Breast epithelium (tissue), 4 donors: ENCODE results near the gene CTNS. TPM values are rescaled to one million over a fixed set of nuclear protein-coding genes. Genes with fewer than 3 reads are reported as not detected.
A peak's percentile ranks its signal among the peaks of the same experiment; 100 is the strongest.

ENCODE experiments used
- DNase-seq, 2 donors: peaks; one replicate each; pipeline ENCODE4 v3.0.0-alpha.2; 2019; ENCODE audit warnings: low spot score in 2 of 2
- H3K27ac ChIP-seq, 2 donors: fragments of 200-600 bp; sonication (generic) in 1 of 2; one replicate each; pipeline ENCODE4 v1.5.1; 2016 to 2019; ENCODE audit warnings: mild to moderate bottlenecking in 1 of 2
- H3K27me3 ChIP-seq, 2 donors: fragments of 200-600 bp; sonication (generic) in 1 of 2; one replicate each; pipeline versions ENCODE4 v1.5.1 to v1.6.0; 2017 to 2019; ENCODE audit warnings: control low read depth in 1 of 2, mild to moderate bottlenecking in 1 of 2
- H3K36me3 ChIP-seq: fragments of 200-600 bp; one replicate; pipeline ENCODE4 v1.5.1; 2019
- H3K4me1 ChIP-seq, 2 donors: fragments of 200-600 bp; sonication (generic); one replicate each; pipeline ENCODE4 v1.5.1; 2016 to 2019; ENCODE audit warnings: control low read depth in 1 of 2
- H3K4me3 ChIP-seq, 3 donors: fragments of 200-600 bp; sonication (generic); 1 replicate in 2 of 3; 2 replicates in 1 of 3; pipeline ENCODE4 v1.5.1; 2016 to 2019; ENCODE audit warnings: mild to moderate bottlenecking in 3 of 3, moderate library complexity in 2 of 3
- H3K9me3 ChIP-seq, 2 donors: fragments of 200-600 bp; sonication (generic) in 1 of 2; one replicate each; pipeline ENCODE4 v1.5.1; 2016 to 2019; ENCODE audit warnings: control low read depth in 1 of 2
- CTCF ChIP-seq, 3 donors: fragments of 450-650 bp; IDR thresholded peaks; one replicate each; pipeline ENCODE4 v1.5.1; 2016 to 2017; ENCODE audit warnings: antibody characterized with exemption in 3 of 3, mild to moderate bottlenecking in 3 of 3, moderate library complexity in 3 of 3
- POLR2A ChIP-seq: fragments of 450-650 bp; IDR thresholded peaks from one replicate; pipeline ENCODE4 v1.6.1; 2016; ENCODE audit warnings: antibody characterized with exemption, mild to moderate bottlenecking, moderate library complexity
- POLR2AphosphoS5 ChIP-seq, 3 donors: sonication (generic); formaldehyde crosslinking; IDR thresholded peaks; one replicate each; pipeline ENCODE4 v1.6.1; 2017; ENCODE audit warnings: antibody characterized with exemption in 3 of 3
- intact Hi-C: fragments of 100-400 bp; cut with DNase I; formaldehyde crosslinking; loops from one replicate; pipeline ENCODE4 v1.15.1; 2023; ENCODE audit warnings: low total_unique reads
- total RNA-seq, 3 donors: library from RNA; depleted of rRNA; stranded (reverse); fragments of >200 nt; gene quantifications; one replicate each; pipeline ENCODE4 v1.1.0, GENCODE V29; 2016

CTNS gene
- total RNA-seq, 3 donors from 2014 or later = 20.0 to 31.0 (median 20.1) TPM

GRCh38 chr17:3626831-3627768 lies 9.5 kb upstream of the CTNS start:
- H3K36me3 ChIP-seq = peaks cover 11% of the 10 kb centered on the region
- H3K27me3 ChIP-seq = no peaks in the 10 kb centered on the region
- H3K27ac ChIP-seq = no peak overlapping the region
- H3K9me3 ChIP-seq = no peaks in the 10 kb centered on the region
- intact Hi-C loops = no loop called here
- TF ChIP-seq CTCF (IDR thresholded peaks at IDR 0.05) = no peak
- no peak for TF ChIP-seq POLR2A
- no peak for TF ChIP-seq POLR2AphosphoS5 (IDR thresholded peaks at IDR 0.05)
- DNase-seq = no peak
- H3K4me3 ChIP-seq = no peak overlapping the region
- H3K4me1 ChIP-seq = no peaks in the 10 kb centered on the region

- intact Hi-C loops = no loop called here
- no peak overlapping the region for H3K27ac ChIP-seq
- H3K9me3 ChIP-seq = no peaks in the 10 kb centered on the region
- peaks cover 11% of the 10 kb centered on the region for H3K36me3 ChIP-seq
- H3K27me3 ChIP-seq = no peaks in the 10 kb centered on the region
- no peak overlapping the region for H3K4me3 ChIP-seq
- no peaks in the 10 kb centered on the region for H3K4me1 ChIP-seq
- no peak for DNase-seq
- no peak for TF ChIP-seq POLR2A
- no peak for TF ChIP-seq POLR2AphosphoS5 (IDR thresholded peaks at IDR 0.05)
- no peak for TF ChIP-seq CTCF (IDR thresholded peaks at IDR 0.05)
These were observed 8.8 kb upstream of the CTNS start for GRCh38 chr17:3627769-3628167.

GRCh38 chr17:3630781-3631180 lies 5.8 kb upstream of the CTNS start:
- intact Hi-C loops = no loop called here
- TF ChIP-seq CTCF (IDR thresholded peaks at IDR 0.05) = no peak
- no peak for TF ChIP-seq POLR2A
- no peak for TF ChIP-seq POLR2AphosphoS5 (IDR thresholded peaks at IDR 0.05)

GRCh38 chr17:3632287-3632686 lies 4.3 kb upstream of the CTNS start:
- intact Hi-C loops = no loop called here
- Histone ChIP-seq H3K4me1 (no peaks in the 10 kb centered on the region), H3K4me3 (no peak overlapping the region), H3K9me3 (no peaks in the 10 kb centered on the region), H3K36me3 (no peaks in the 10 kb centered on the region), H3K27ac (no peak overlapping the region), H3K27me3 (no peaks in the 10 kb centered on the region)
- no peak for DNase-seq
- no peak for TF ChIP-seq POLR2AphosphoS5 (IDR thresholded peaks at IDR 0.05)
- TF ChIP-seq CTCF (IDR thresholded peaks at IDR 0.05) = no peak
- TF ChIP-seq POLR2A = no peak

More at GRCh38 chr17:3630781-3631180, 5.8 kb upstream of the CTNS start:
- Histone ChIP-seq H3K4me1 (no peaks in the 10 kb centered on the region), H3K4me3 (no peak overlapping the region), H3K36me3 (no peaks in the 10 kb centered on the region), H3K27ac (no peak overlapping the region), H3K27me3 (no peaks in the 10 kb centered on the region), H3K9me3 (no peaks in the 10 kb centered on the region)
- no peak for DNase-seq

- DNase-seq = no peak
- Histone ChIP-seq H3K36me3 (no peaks in the 10 kb centered on the region), H3K9me3 (no peaks in the 10 kb centered on the region), H3K4me1 (peaks cover 0 to 7% of the 10 kb centered on the region in 2 donors), H3K27me3 (no peaks in the 10 kb centered on the region), H3K27ac (peak overlapping the region; percentile 99), H3K4me3 (peak overlapping the region; percentile 93 to 98 (median 96))
- no peak for TF ChIP-seq POLR2AphosphoS5 (IDR thresholded peaks at IDR 0.05)
- TF ChIP-seq POLR2A = no peak
- no peak for TF ChIP-seq CTCF (IDR thresholded peaks at IDR 0.05)
- intact Hi-C loops = no loop called here
These were observed 946 bp upstream of the CTNS start for GRCh38 chr17:3635474-3636153.
